ENCODE measurements around the gene REL.

REL gene

GRCh38 chr2:60867848-60868247 lies 13.5 kb upstream of the REL start:
- no peak for DNase-seq (ENCODE audit: extremely low read depth, insufficient read length)
- Histone ChIP-seq H3K36me3 (ENCODE audit: control insufficient read depth, insufficient read depth, low read length) (no peaks in the 10 kb centered on the region), H3K4me3 (replicated peaks; ENCODE audit: low read depth, low read length) (no peak overlapping the region), H3K27me3 (replicated peaks; ENCODE audit: control insufficient read depth, insufficient read depth, low read length) (no peaks in the 10 kb centered on the region)
- TF ChIP-seq, protein P1, sequence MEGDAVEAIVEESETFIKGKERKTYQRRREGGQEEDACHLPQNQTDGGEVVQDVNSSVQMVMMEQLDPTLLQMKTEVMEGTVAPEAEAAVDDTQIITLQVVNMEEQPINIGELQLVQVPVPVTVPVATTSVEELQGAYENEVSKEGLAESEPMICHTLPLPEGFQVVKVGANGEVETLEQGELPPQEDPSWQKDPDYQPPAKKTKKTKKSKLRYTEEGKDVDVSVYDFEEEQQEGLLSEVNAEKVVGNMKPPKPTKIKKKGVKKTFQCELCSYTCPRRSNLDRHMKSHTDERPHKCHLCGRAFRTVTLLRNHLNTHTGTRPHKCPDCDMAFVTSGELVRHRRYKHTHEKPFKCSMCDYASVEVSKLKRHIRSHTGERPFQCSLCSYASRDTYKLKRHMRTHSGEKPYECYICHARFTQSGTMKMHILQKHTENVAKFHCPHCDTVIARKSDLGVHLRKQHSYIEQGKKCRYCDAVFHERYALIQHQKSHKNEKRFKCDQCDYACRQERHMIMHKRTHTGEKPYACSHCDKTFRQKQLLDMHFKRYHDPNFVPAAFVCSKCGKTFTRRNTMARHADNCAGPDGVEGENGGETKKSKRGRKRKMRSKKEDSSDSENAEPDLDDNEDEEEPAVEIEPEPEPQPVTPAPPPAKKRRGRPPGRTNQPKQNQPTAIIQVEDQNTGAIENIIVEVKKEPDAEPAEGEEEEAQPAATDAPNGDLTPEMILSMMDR (IDR thresholded peaks at IDR 0.05; ENCODE audit: insufficient read depth, low read length, poor library complexity, severe bottlenecking) = no peak

DNA sequence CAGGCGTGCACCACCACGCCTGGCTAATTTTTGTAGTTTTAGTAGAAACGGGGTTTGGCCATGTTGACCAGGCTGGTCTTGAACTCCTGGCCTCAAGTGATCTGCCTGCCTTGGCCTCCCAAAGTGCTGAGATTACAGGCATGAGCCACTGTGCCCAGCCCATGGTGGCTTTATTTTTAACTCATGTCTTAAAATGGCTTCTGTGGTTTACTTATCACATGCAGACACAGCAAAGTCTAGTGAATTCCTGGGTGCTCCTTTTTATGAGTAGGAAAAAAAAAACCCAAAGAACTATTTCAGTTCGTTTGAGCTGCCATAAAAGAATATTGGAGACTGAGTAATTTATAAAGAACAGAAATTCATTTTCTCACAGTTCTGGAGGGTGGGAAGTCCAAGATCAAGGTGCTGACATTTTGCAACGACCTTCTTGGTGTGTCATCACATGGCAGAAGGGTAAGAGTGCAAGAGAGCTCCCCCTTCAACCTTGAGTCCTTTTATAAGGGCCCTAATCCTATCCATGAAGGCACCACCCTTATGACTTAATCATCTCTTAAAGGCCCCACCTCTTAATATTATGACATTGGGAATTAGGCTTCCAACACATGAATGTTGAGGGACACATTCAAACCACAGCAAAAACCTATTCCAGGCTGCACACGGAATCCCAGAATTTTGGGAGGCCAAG lies 12.6 kb upstream of the REL start:
- Histone ChIP-seq H3K36me3 (ENCODE audit: control insufficient read depth, insufficient read depth, low read length) (no peaks in the 10 kb centered on the region), H3K27me3 (replicated peaks; ENCODE audit: control insufficient read depth, insufficient read depth, low read length) (no peaks in the 10 kb centered on the region), H3K4me3 (replicated peaks; ENCODE audit: low read depth, low read length) (no peak overlapping the region)
- TF ChIP-seq, protein P1 (IDR thresholded peaks at IDR 0.05; ENCODE audit: insufficient read depth, low read length, poor library complexity, severe bottlenecking) = no peak
- no peak for DNase-seq (ENCODE audit: extremely low read depth, insufficient read length)

GRCh38 chr2:60872510-60872928 lies 8.9 kb upstream of the REL start:
- peak; percentile 51 for DNase-seq (ENCODE audit: extremely low read depth, insufficient read length)
- Histone ChIP-seq H3K4me3 (replicated peaks; ENCODE audit: low read depth, low read length) (no peak overlapping the region), H3K27me3 (replicated peaks; ENCODE audit: control insufficient read depth, insufficient read depth, low read length) (no peaks in the 10 kb centered on the region), H3K36me3 (ENCODE audit: control insufficient read depth, insufficient read depth, low read length) (no peaks in the 10 kb centered on the region)
- TF ChIP-seq, protein P1 (IDR thresholded peaks at IDR 0.05; ENCODE audit: insufficient read depth, low read length, poor library complexity, severe bottlenecking) = no peak

DNA sequence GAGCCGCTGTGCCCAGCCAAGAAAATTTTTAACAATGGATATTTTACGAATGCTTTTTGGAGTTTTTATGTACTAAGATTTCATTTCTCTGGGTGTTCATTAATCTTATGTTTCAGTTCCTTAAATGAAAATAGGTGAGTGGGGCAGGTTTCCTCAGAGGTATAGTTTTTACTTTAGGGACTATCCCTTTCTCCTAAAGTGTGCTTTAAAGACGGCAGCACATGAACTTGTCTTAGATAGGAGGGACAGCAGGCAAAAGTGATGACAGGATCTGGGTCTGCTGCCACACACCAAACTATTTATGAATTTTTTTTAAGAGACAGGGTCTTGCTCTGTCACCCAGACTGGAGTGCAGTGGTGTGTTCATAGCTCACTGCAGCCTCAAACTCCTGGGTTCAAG lies 8.0 kb upstream of the REL start:
- no peaks in the 10 kb centered on the region for H3K36me3 ChIP-seq (ENCODE audit: control insufficient read depth, insufficient read depth, low read length)
- DNase-seq (ENCODE audit: extremely low read depth, insufficient read length) = peak; percentile 56
- TF ChIP-seq, protein P1 (IDR thresholded peaks at IDR 0.05; ENCODE audit: insufficient read depth, low read length, poor library complexity, severe bottlenecking) = no peak
- no peaks in the 10 kb centered on the region for H3K27me3 ChIP-seq (replicated peaks; ENCODE audit: control insufficient read depth, insufficient read depth, low read length)
- no peak overlapping the region for H3K4me3 ChIP-seq (replicated peaks; ENCODE audit: low read depth, low read length)

DNA sequence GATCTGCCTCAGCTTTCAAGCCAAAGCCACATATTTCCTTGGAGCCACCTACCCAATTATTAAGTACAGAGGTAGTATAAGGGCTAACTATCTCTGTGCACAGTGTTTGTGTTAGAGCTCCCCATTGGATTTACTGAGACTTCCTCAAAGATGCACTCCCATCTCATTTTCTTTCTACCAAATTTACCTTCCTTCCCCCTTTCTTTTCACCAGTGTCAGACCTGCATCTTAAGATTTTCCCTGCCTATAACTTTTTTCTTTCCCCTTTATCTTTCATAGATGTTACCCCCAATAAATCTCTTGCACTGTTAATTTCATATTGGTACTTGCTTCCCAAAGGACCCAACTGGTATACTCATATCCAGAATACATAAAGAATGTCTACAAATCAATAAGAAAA lies 5.9 kb upstream of the REL start:
- Histone ChIP-seq H3K36me3 (ENCODE audit: control insufficient read depth, insufficient read depth, low read length) (no peaks in the 10 kb centered on the region), H3K27me3 (replicated peaks; ENCODE audit: control insufficient read depth, insufficient read depth, low read length) (no peaks in the 10 kb centered on the region), H3K4me3 (replicated peaks; ENCODE audit: low read depth, low read length) (no peak overlapping the region)
- DNase-seq (ENCODE audit: extremely low read depth, insufficient read length) = no peak
- TF ChIP-seq, protein P1 (IDR thresholded peaks at IDR 0.05; ENCODE audit: insufficient read depth, low read length, poor library complexity, severe bottlenecking) = no peak

GRCh38 chr2:60880643-60881046 lies 729 bp upstream of the REL start:
- H3K4me3 ChIP-seq (replicated peaks; ENCODE audit: low read depth, low read length) = peak overlapping the region; percentile 86
- H3K36me3 ChIP-seq (ENCODE audit: control insufficient read depth, insufficient read depth, low read length) = no peaks in the 10 kb centered on the region
- H3K27me3 ChIP-seq (replicated peaks; ENCODE audit: control insufficient read depth, insufficient read depth, low read length) = no peaks in the 10 kb centered on the region
- DNase-seq (ENCODE audit: extremely low read depth, insufficient read length) = no peak
- TF ChIP-seq, protein P1 (IDR thresholded peaks at IDR 0.05; ENCODE audit: insufficient read depth, low read length, poor library complexity, severe bottlenecking) = peak; percentile 27

Measured in GM06990 (cell line).